Measurements from ENCODE around the gene PNPLA7. TPM values are rescaled to one million over a fixed set of nuclear protein-coding genes. Genes with fewer than 3 reads are reported as not detected.

The PNPLA7 gene
- polyA plus RNA-seq, 1 of the 3 experiments (the other 2 are of a cell fraction) = 0.99 TPM

- no peak for TF ChIP-seq PBX3 (IDR thresholded peaks at IDR 0.05)
- TF ChIP-seq RXRA (IDR thresholded peaks at IDR 0.05; ENCODE audit: borderline replicate concordance, low read depth) = no peak
- TF ChIP-seq RCOR1 (IDR thresholded peaks at IDR 0.05; ENCODE audit: low read length) = no peak
- TF ChIP-seq SMC3 (IDR thresholded peaks at IDR 0.05; ENCODE audit: low read depth, low read length) = no peak
- TF ChIP-seq RAD21 (IDR thresholded peaks at IDR 0.05; ENCODE audit: low read length) = no peak
- no peak for TF ChIP-seq FOXJ3 (CRISPR knock-in tag; IDR thresholded peaks at IDR 0.05)
- no peak for TF ChIP-seq JUND (IDR thresholded peaks at IDR 0.05)
These were observed 52.1 kb downstream of the PNPLA7 start (continued) for GRCh38 chr9:137497921-137498719.

- no peaks in the 10 kb centered on the region for H3K9me3 ChIP-seq
- no peak overlapping the region for H3K4me3 ChIP-seq (ENCODE audit: low read depth in 2 of 2, low read length in 1 of 2)
- no peaks in the 10 kb centered on the region for H3F3A ChIP-seq (replicated peaks; ENCODE audit: insufficient read depth)
- H3K79me2 ChIP-seq (ENCODE audit: insufficient read depth) = no peaks in the 10 kb centered on the region
- DNase-seq = peak; percentile 38
- H3K4me2 ChIP-seq = no peak overlapping the region
- ChIA-PET POLR2A (no interaction called here), CTCF (interaction anchor here (0.9 kb wide), 1 partner anchor 74 kb away, joined by 3 read pairs; the partner anchor contains the start of gene EXD3)
- no peak overlapping the region for H3K27ac ChIP-seq (ENCODE audit: low read depth in 2 of 2, low read length in 1 of 2)
- H3K9ac ChIP-seq = no peak overlapping the region
- no peaks in the 10 kb centered on the region for H3K4me1 ChIP-seq (ENCODE audit: control insufficient read depth in 1 of 2, insufficient read depth in 2 of 2, low read depth in 1 of 2, low read length in 1 of 2)
- 86% methylated on average over 24 of the region's 27 CpGs for WGBS (ENCODE audit: low lambda C conversion rate)
- H4K20me1 ChIP-seq (ENCODE audit: insufficient read depth) = no peaks in the 10 kb centered on the region
- no peaks in the 10 kb centered on the region for H3K36me3 ChIP-seq (replicated peaks in 1 of 2; ENCODE audit: control insufficient read depth in 1 of 2, insufficient read depth in 2 of 2, low read length in 1 of 2)
- no peaks in the 10 kb centered on the region for H3K27me3 ChIP-seq (ENCODE audit: insufficient read depth)
- no peak for TF ChIP-seq FOSL2 (IDR thresholded peaks at IDR 0.05; ENCODE audit: borderline replicate concordance, low read depth)
- TF ChIP-seq YY1 (IDR thresholded peaks at IDR 0.05; ENCODE audit: low read depth) = no peak
- TF ChIP-seq EP300 (IDR thresholded peaks at IDR 0.05; ENCODE audit: borderline replicate concordance in 1 of 2, low read depth in 1 of 2, low read length in 1 of 2) = no peak
- no peak for TF ChIP-seq FOXM1 (IDR thresholded peaks at IDR 0.05; ENCODE audit: low read depth)
- no peaks in the 10 kb centered on the region for H3K9me2 ChIP-seq
- H2AFZ ChIP-seq (ENCODE audit: low read depth) = no peak overlapping the region
These were observed 53.4 kb downstream of the PNPLA7 start for GRCh38 chr9:137496601-137497375.

- Histone ChIP-seq H2AFZ (ENCODE audit: low read depth) (no peak overlapping the region), H3K27ac (ENCODE audit: low read depth in 2 of 2, low read length in 1 of 2) (no peak overlapping the region), H3K9me3 (no peaks in the 10 kb centered on the region), H3F3A (replicated peaks; ENCODE audit: insufficient read depth) (no peaks in the 10 kb centered on the region), H3K27me3 (ENCODE audit: insufficient read depth) (no peaks in the 10 kb centered on the region), H3K36me3 (replicated peaks in 1 of 2; ENCODE audit: control insufficient read depth in 1 of 2, insufficient read depth in 2 of 2, low read length in 1 of 2) (no peaks in the 10 kb centered on the region), H3K4me2 (no peak overlapping the region), H3K9me2 (no peaks in the 10 kb centered on the region), H3K4me1 (ENCODE audit: control insufficient read depth in 1 of 2, insufficient read depth in 2 of 2, low read depth in 1 of 2, low read length in 1 of 2) (no peaks in the 10 kb centered on the region), H3K79me2 (ENCODE audit: insufficient read depth) (no peaks in the 10 kb centered on the region), H4K20me1 (ENCODE audit: insufficient read depth) (no peaks in the 10 kb centered on the region), H3K9ac (no peak overlapping the region), H3K4me3 (ENCODE audit: low read depth in 2 of 2, low read length in 1 of 2) (no peak overlapping the region)
- POLR2A ChIA-PET = interaction anchor here (0.6 kb wide), 2 partner anchors 15 to 216 kb away, joined by 3 to 4 read pairs; no protein-coding TSS in a partner anchor
- no peak for DNase-seq
- WGBS (ENCODE audit: low lambda C conversion rate) = 94% methylated on average over 43 of the region's 46 CpGs
- CTCF ChIA-PET = no interaction called here
- no peak for TF ChIP-seq GABPA (IDR thresholded peaks at IDR 0.05; ENCODE audit: low read depth)
- TF ChIP-seq FOSL2 (IDR thresholded peaks at IDR 0.05; ENCODE audit: borderline replicate concordance, low read depth) = no peak
- no peak for TF ChIP-seq MAX (IDR thresholded peaks at IDR 0.05; ENCODE audit: low read depth)
- TF ChIP-seq SIN3A (IDR thresholded peaks at IDR 0.05; ENCODE audit: borderline replicate concordance, low read depth, low read length) = no peak
These were observed 55.5 kb downstream of the PNPLA7 start for GRCh38 chr9:137494550-137495351.

All from SK-N-SH (cell line).